GM20431 (cell line): ENCODE results near the gene FMNL2.

ENCODE experiments used
- in situ Hi-C: fragments of 300-500 bp; cut with MseI, MboI; formaldehyde crosslinking; loops from one replicate; pipeline ENCODE4 v1.15.0; 2020; ENCODE audit warnings: low sequenced_read_pairs; ENCODE audit not compliant: unreplicated experiment

FMNL2 gene

DNA sequence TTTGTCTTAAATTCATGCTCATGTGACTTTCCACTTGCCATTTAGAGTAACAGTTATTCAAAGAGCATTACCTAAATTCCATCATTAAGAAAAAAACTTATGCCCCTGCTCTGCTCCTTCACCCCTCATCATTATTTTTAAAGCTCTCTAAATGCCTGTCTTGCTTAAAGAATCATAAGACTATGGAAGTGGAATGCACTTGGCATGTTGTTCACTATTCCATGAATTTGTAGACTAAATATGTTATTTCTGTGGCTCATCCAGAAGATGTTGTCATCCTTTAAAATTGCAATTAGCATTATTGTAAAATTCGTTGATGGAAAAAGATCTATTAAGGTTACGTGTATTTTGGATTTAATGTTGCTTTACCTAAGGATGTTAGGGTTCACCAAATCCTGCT, 61.8 kb downstream of the FMNL2 start:
- in situ Hi-C loops: no loop called here

DNA sequence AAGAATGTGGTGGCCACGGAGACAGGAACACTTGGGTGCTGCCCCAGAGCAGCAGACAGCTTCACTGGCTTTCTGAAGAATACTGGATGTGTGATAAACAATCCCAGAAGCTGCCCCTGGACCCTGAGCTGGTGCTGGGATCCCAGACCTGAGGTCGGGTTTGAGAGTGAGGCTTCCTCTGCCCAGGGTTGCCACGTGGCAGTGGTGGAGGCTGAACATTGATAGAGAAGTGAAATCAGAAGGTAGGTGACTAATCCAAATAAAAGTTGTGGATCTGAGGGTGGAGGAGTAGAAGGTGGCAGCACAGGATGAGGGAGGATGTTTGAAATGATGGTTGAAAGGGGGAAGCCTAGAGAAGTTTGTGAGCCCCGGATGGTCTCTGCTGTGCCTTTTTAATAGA, 64.0 kb downstream of the FMNL2 start:
- in situ Hi-C loops: no loop called here

DNA sequence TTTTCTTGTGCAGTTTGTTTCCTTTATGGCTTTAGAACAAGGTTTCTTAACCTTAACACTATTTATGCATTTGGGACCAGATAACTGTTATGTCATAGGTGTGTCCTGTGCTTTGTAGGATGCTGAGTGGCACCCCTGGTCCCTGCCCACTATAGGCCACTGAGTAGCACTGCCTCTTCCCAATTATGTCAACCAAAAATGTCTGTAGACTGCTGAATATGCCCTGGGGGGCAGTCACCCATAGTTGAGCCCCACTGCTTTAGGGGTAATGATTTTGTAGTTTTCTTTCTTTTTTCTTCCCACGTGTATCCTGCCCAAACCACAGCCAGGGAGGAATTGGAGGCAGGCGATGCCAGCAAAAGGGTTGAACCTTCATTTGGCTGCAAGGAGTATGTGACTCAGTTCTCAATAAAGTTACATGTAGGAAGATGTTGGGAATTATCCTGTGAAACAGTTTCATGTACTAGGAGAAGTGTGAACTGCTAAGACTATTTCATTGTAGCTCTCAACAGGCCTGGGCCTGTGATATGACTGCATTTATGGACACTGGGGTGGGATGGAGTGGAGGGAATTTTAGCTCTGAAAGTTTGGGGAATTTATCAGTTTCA, 65.7 kb downstream of the FMNL2 start:
- in situ Hi-C loops: no loop called here

DNA sequence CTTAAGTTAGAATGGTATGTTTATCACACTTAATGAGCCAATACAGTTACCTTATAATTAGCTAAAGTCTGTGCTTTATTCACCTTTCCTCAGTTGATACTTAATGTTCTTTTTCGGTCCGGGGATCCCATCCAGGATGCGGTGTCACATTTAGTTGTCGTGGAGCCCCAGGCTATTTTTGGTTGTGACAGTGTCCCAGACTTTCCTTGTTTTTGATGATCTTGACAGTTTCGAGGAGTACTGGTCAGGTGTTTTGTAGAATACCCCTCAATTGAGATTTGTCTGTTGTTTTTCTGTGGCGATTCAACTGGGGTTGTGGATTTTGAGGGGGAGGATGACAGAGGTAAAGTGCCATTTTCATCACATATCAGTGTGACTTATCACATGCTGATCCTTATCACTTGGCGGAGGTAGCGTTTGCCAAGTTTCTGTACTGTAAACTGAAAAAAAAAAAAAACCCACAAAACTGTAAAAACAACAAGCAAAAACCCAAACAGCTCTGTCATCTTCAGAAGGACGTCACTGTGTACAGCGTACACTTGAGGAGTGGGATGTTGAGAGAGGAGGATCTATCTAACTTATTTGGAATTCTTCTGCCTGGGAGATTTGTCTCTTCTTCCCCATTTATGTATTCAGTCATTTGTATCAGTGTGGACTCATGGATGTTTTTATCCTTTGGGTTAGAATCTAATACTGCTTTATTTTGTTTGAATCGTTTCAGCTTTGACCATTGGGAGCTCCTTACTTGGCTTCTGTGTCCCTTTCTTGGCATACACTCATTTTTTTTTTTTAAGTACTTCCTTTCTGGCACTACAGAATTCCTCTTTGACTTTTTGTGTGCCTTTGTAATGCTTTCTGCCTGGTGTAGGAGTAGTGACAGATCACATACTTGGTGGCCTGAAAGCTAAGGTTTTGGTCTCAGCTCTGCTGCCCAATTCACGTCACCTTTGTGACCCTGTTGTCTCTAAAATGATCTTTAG, 68.1 kb downstream of the FMNL2 start:
- in situ Hi-C loops: no loop called here

DNA sequence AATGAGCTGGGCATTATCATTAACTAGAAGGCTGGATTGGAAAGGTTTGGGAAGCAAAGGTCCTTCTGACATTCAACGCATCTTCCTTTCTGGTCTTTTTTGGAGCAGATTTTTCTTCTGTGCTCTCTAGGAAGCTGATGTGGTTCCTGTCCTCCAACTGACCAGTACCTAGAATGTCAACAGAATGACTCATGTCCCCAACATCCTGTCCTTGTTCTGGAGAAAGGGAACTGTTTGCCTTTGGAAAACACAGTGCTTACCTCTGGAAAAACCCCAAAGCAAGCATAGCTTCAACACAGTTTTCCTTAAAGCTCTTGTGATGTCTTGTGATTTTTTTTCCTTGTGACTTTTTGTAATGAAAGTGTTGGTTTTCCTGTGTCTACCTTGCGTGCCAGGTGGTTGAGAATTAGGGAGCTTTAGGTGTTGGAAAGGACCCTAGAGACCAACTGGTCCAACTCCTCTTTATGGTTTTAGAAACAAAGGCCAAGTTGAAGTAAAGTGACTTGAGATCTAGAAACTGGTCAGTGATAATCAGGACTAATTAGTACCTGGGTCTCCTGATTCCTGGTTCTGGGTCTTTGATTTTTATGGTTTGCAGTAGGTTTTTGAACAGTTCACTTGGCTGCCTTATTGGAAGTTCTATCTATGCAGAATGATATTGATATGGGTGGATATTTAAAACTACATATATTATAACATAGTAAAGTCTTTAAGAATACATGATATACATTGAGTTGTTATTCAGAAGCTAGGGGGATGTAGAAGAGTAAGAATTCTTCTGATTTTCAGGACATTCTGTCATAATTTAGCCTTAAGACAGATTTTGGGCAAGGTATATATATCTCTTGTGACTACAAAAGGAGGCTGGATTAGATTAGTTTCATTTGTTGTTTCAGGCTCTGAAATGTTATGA, 70.5 kb downstream of the FMNL2 start:
- in situ Hi-C loops: no loop called here

DNA sequence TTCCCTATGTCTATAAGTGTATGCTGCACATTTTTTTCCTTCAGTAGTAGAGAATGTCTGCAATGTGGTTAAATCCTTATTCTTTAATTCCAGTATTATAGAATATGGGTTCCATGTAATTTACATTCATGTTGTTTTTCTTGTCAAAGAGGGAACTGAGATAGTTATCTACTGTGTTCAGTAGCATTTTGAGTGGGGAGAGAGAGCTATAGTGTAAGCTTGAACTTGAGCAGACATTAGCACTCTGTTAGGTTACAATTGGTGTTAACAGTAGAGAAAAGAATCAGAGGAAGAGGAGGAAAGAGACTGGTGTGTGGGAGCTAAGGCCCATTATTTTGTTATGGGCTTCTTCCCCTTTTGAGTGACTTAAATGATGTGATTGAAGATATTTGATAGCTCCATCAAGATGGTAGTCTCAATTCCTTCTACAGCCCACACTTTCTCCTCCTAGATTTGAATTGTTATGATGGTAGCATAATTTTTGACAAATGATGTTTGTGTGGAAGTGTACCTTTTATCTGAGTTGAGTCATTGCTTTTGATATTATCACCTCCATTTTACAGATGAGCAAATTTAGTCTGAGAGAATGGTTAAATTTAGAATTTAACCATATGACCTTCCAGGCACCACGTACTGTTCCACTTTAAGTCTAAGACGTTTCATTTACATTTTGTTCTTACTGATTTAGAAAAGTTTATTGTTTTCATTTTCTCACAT, 71.3 kb downstream of the FMNL2 start:
- in situ Hi-C loops: no loop called here

DNA sequence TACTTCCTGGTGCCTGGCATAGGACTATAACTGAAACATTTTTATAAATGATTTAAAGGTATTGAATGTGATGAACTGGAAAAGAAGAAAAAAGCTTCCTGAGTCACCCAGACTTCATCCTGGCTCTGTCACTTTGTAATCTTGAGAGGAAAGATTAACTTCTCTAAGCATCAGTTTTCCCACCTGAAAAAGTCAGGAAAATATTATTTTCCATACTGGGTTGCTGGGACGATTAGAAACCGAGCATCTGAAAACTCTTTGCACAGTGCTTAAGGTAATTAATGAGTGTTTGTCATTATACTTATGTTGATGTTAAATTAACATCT, 71.8 kb downstream of the FMNL2 start:
- in situ Hi-C loops: no loop called here

DNA sequence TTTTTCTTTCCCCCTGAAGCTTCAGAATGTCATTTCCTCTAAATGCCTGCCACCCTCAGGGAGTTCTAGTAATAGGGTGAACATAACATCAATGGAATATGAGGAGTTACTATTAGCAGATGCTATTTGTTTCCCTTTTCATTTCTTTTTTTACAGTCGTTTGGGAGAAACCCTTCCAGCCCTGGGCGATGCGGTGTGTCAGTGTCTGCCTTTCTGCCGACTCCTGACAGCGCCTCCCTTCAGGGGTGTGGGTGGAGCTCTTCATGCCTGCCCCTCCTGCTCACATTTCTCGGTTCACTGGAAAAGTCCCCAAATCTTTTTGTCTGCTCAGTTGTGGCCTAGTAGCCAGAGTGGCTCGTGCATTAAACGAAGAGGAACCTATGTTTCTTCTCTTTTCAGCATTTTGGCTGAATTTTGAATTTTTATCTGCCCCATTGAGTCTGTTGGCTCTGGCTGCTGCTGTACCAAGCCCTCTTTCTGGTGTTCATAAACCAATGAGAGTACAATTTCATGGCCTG, 72.3 kb downstream of the FMNL2 start:
- in situ Hi-C loops: no loop called here

DNA sequence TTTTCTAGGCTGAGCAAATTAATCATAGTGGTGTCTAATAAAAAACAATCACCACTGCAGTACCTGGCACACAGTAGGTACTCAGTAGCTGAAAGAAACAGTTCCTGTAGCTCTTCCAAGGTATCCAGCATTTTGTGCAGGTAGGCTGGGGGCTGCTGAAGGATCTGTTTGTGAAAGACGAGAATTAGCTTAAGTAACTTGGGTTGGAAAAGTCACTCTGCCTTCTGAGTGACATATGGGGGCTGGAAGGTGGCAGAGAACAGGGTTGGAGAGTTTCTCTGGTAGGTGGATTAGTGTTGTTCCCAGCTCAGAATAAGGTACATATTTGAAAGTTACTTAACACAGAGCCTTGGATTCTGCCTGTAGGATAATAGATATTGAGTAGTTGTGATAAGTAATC, 72.8 kb downstream of the FMNL2 start:
- in situ Hi-C loops: no loop called here

DNA sequence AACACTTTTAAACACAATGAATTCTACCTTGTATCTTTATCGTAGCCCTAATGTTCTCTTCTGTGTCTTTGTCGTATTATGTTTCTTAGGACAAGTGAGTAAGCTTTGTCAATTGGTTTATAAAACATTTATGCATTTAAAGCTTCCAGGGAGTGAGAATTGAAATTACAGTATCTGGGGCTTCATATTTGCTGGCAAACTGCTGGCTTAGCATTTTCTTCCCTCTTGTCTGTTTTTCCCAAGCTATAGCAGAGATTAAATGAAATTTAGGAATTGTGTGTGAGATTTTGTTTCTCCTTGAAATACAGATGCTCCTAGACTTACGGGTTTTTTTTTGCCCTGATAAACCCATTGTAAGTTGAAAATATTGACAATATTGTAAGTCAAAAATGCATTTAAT, 73.3 kb downstream of the FMNL2 start:
- in situ Hi-C loops: no loop called here

DNA sequence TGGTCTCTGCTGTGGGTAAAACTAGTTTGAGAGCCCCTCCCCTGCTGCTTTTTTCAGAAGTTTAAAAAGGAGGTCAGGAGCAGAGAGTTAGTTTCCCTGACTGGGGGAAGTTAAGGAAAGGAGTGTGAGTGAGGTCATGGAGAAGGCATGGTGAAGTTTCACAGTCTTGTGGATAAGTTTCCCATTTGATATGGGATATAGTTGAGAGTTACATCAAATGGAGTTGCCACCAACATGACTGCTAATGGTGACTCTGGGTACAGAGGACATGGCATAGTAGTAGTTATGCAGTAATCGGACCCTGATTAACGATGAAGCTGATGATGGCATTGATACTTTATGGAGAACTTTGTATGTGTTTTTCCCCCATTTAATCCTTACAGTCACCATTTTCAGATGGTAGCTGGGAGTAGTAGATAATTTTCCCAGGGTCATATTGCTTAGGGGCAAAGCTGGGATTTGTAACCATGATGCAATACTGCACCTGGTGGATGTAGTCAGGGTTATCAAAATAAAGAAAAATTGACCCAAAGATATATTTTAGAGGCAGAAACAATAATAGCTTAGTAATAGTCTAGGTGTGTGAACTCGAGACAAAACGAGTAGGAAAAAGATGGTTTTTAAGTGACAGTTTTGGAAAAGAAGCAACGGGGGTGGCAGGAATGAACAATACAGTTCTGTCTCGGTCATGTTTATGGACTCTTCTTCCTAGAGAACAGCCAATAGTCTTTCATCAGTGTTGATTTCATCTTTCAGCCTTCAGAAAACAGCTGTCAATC, 74.6 kb downstream of the FMNL2 start:
- in situ Hi-C loops: no loop called here

DNA sequence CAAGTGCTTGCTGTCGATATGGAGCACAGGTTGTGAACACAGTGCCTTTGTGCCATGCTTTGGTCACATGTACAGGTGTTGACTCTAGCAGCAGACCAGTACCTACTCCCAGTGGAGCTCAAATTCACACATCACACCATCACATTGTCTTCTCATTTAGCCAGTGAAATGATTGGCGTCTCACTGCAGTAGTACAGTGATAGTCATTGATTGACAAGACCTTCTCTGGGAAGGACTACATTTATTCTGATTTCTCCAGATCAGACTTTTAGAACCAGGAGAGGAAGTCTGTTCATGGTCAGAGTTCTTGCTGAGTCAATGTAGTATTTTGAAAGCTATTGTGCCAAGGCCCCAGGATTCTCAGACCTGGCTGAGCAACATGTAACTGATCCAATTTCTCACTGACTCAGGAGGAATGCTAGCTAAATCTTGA, 75.2 kb downstream of the FMNL2 start:
- in situ Hi-C loops: no loop called here

DNA sequence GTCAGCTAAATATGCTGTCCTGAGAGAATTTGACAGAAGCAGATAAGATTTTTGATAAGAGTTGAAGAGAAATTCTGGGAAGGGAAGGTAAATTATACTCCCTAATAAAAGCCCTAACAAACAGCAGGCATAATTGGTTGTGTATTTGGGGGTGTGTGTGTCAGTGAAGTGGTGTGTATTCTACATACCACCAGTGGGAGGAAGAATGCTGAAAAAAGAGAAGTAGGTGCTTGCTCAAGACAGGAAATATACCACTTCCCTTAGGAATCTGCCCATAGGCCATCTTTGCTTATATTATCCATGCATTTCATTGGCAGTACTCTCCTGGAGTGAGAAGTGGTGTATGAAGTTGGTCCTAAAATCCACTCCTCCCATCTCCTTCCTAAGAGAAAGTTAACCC, 76.2 kb downstream of the FMNL2 start:
- in situ Hi-C loops: no loop called here

DNA sequence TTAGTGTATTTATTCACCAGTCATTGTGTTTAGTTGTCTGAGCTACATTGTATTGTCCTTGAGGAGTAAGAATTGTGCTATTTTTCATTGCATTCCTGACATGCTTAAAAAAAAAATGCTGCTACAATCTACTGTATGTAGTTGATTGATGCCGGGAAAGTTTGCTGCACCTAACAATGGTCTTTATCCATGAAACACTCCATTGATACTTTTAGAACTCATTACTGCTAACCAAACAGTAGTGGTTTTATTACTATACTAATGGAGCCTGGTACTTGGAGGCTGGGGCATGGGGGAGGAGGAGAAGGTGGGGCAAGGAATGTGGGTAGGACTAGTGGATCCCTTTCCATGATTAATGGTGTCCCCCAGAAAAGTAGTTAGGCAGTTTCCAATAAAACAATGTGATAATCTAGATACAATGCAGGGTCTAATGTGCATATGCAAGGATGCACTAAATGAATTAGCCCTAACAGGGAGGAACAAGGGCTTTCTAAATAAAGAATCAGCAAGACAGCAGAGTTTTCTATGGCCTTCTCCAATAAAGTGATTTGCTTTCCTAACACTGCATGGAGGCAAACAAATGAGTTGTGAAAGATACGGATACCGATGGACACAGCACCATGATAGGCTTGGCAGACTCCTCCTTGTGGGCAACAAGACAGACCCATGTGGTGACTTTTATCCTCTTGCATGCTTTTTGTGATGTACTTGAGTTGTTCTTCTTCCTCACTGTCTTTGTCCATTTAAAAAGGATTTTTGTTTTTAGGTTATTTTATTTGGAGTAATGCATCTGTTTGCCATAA, 78.5 kb downstream of the FMNL2 start:
- in situ Hi-C loops: no loop called here

DNA sequence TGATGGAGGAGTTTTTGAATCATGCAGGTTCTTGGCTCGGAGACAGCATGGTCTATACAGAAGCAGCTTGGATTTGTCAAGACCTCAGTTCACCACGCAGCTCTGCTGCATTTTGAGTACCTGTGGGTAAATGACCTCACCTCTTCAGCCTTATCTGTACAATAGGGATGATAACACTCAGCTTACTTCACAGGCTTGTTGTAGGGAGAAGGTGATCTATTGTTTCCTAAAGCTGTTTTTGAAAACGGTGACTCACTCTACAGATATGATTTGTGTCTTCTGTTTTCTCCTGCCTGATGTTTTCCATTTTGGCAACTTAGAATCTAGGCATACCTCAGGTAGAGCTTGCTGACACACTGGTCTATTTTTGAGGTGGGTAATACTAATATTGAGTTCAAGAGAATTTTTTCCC, 80.3 kb downstream of the FMNL2 start:
- in situ Hi-C loops: no loop called here

DNA sequence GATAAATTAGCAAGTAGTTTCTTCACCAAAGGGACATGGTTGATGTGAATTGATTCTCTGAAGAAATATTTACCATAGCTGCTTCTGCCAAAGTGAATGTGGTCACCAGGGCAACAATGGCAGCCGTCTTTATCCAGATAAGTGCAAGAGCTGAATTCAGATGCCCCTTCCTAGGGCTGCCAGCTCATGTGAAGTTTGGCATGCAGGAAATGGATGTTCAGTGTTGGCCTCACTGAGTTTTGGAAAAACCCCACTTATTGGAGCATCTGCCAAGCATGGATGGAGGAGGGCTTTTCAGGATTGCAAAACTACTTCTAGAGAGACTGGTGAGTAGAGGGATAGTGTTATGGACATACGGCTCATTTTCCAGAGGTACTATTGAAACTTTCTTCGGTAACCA, 80.8 kb downstream of the FMNL2 start:
- in situ Hi-C loops: no loop called here

DNA sequence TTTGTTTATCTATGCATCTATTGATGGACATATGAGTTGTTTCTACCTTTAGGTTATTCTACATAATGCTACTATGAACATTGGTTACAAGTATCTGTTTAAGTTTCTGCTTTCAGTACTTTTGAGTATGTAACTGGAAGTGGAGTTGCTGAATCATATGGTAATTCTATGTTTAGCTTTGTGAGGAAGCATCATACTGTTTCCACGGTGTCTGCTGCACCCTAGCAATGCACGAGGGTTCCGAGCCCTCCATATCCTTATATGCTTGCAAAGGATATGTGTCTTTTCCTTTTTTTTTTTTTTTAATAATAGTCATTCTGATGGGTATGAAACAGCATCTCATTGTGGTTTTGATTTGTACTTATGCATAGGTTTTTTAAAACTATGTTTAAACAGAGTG, 83.7 kb downstream of the FMNL2 start:
- in situ Hi-C loops: no loop called here

DNA sequence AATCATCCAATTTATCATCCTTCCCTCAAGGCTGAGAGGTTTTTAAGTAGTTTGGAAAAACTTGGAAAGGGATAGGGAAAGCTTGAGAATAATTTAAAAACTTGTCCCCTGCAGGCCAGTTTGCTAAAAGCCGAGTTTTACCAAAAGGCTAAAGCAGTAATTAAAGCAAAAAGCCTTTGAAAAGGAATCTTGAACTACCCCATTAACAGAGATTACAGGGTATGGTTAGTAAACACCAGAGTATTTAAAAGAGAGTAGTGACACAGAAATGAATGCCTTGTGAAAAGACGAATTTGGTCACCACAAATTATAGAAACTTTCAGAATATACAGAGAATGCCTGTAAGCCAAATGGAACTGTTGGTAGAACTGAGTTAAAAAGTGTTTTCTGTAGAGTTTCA, 85.0 kb downstream of the FMNL2 start:
- in situ Hi-C loops: no loop called here
